Rectal smooth muscle tissue (tissue), 1 donor: ENCODE data around the gene SMOC1.

Experiments used
- H3K27ac ChIP-seq: one replicate; pipeline ENCODE4 v1.7.0; 2013; ENCODE audit warnings: low read depth, low read length, inconsistent platforms
- H3K27me3 ChIP-seq: one replicate; pipeline ENCODE4 v1.7.0; 2013; ENCODE audit warnings: low read length; ENCODE audit not compliant: control insufficient read depth, insufficient read depth
- H3K36me3 ChIP-seq: one replicate; pipeline ENCODE4 v1.7.0; 2013; ENCODE audit warnings: low read length; ENCODE audit not compliant: control insufficient read depth, insufficient read depth
- H3K4me1 ChIP-seq: one replicate; pipeline ENCODE4 v1.7.0; 2013; ENCODE audit warnings: low read length; ENCODE audit not compliant: control insufficient read depth, insufficient read depth
- H3K4me3 ChIP-seq: one replicate; pipeline ENCODE4 v1.7.0; 2013; ENCODE audit warnings: low read length
- H3K9ac ChIP-seq: one replicate; pipeline ENCODE4 v1.7.0; 2013; ENCODE audit warnings: low read length

SMOC1 gene

DNA sequence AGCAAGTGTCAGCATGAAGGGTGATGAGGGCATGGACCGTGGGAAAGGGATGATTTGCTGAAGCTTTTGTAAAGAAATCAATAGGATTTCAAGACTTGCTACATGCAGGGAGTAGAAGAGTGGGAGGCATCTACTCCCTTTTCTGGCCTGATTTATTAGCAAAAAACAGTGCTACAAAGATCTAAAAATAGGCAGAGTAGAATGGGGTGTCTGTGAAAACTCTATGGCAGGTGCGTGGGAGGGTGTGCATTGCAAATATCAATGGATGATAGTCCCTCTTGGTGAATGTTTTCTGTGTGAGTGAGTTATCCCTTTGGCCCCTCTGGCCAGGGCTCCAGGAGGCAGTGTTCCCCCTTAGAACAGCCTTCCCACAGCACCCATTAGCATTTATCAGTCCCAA is 139.0 kb downstream of the SMOC1 start:
- Histone ChIP-seq H3K27me3 (no peaks in the 10 kb centered on the region), H3K4me1 (no peaks in the 10 kb centered on the region), H3K9ac (no peak overlapping the region), H3K36me3 (no peaks in the 10 kb centered on the region), H3K4me3 (no peak overlapping the region), H3K27ac (no peak overlapping the region)

GRCh38 chr14:70018713-70019211 is 139.5 kb downstream of the SMOC1 start:
- no peak overlapping the region for H3K9ac ChIP-seq
- H3K4me3 ChIP-seq, result peak overlapping the region; percentile 10
- no peaks in the 10 kb centered on the region for H3K36me3 ChIP-seq
- no peak overlapping the region for H3K27ac ChIP-seq
- H3K27me3 ChIP-seq, result no peaks in the 10 kb centered on the region
- H3K4me1 ChIP-seq, result no peaks in the 10 kb centered on the region

- H3K27me3 ChIP-seq, result no peaks in the 10 kb centered on the region
- H3K36me3 ChIP-seq, result no peaks in the 10 kb centered on the region
- H3K4me3 ChIP-seq, result no peak overlapping the region
- H3K27ac ChIP-seq, result no peak overlapping the region
- no peak overlapping the region for H3K9ac ChIP-seq
- no peaks in the 10 kb centered on the region for H3K4me1 ChIP-seq
These were observed 140.5 kb downstream of the SMOC1 start for GRCh38 chr14:70019695-70020094.

DNA sequence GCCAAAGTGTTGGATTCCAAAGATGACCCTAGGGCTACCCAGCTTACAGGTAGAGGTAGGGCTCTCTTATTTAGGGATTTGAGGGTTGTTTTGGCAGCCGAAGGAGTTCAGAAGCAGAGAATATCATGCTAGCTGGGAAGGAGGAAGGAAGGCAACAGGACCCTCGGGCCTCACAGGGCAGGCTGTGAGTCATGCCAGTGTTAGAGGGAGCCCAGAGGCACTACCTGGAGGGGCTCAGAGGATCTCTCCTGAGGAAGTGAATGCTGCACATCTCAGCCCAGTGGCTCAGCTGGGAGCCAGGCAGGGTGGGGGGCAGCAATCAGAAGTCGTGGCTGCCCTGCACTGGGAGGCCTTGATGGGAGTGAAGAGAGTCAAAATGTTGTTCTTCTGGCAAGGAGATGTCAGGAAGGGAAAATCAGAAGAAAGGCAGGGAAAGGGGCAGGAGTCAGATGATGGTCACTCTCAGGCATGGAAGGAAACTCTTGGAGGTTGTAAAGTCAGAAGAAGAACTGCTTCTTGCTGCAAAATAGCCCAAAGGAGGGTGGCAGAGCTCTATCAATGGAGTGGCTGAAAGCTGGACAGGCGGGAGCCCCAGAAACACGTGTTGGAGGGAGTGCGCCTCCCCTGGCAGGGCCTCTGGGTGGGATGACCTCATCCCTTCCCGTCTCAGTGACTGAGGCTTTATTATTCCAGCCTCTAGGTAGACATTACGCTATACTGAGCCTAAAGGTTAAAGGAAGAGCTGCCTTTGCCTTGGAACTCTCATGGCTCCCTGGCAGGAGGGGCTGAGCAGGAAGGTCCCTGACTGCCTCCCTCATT is 141.3 kb downstream of the SMOC1 start:
- no peak overlapping the region for H3K4me3 ChIP-seq
- no peak overlapping the region for H3K9ac ChIP-seq
- H3K4me1 ChIP-seq, result no peaks in the 10 kb centered on the region
- no peaks in the 10 kb centered on the region for H3K27me3 ChIP-seq
- H3K27ac ChIP-seq, result no peak overlapping the region
- no peaks in the 10 kb centered on the region for H3K36me3 ChIP-seq

GRCh38 chr14:70021548-70022220 is 142.5 kb downstream of the SMOC1 start:
- Histone ChIP-seq H3K27me3 (no peaks in the 10 kb centered on the region), H3K27ac (no peak overlapping the region), H3K36me3 (no peaks in the 10 kb centered on the region), H3K4me1 (no peaks in the 10 kb centered on the region), H3K4me3 (no peak overlapping the region), H3K9ac (no peak overlapping the region)

GRCh38 chr14:70022771-70023445 is 143.7 kb downstream of the SMOC1 start:
- Histone ChIP-seq H3K27ac (no peak overlapping the region), H3K4me1 (no peaks in the 10 kb centered on the region), H3K4me3 (no peak overlapping the region), H3K27me3 (no peaks in the 10 kb centered on the region), H3K9ac (no peak overlapping the region), H3K36me3 (no peaks in the 10 kb centered on the region)

GRCh38 chr14:70023871-70024270 is 144.7 kb downstream of the SMOC1 start:
- Histone ChIP-seq H3K9ac (no peak overlapping the region), H3K4me1 (no peaks in the 10 kb centered on the region), H3K27ac (no peak overlapping the region), H3K27me3 (no peaks in the 10 kb centered on the region), H3K4me3 (no peak overlapping the region), H3K36me3 (no peaks in the 10 kb centered on the region)

GRCh38 chr14:70027785-70028428 is 148.7 kb downstream of the SMOC1 start:
- H3K27me3 ChIP-seq, result no peaks in the 10 kb centered on the region
- no peak overlapping the region for H3K9ac ChIP-seq
- H3K27ac ChIP-seq, result no peak overlapping the region
- no peaks in the 10 kb centered on the region for H3K4me1 ChIP-seq
- H3K4me3 ChIP-seq, result no peak overlapping the region
- no peaks in the 10 kb centered on the region for H3K36me3 ChIP-seq

GRCh38 chr14:70029296-70030132 is 150.3 kb downstream of the SMOC1 start:
- Histone ChIP-seq H3K36me3 (no peaks in the 10 kb centered on the region), H3K27me3 (no peaks in the 10 kb centered on the region), H3K9ac (no peak overlapping the region), H3K4me3 (no peak overlapping the region), H3K4me1 (no peaks in the 10 kb centered on the region), H3K27ac (no peak overlapping the region)

DNA sequence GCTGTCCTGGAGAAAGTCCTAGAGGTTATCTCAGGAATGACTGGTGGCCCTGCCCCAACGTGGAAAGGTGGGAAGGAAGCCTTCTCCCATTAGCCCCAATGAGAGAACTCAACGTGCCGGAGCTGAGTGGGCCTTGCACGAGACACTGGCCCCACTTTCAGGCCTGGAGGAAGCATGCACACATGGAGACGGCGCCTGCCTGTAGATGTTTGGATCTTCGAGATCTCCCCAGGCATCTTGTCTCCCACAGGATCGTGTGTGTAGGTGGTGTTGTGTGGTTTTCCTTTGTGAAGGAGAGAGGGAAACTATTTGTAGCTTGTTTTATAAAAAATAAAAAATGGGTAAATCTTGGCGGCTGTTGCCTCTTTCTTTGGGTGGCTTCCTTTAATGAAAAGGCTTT is 152.8 kb downstream of the SMOC1 start:
- H3K36me3 ChIP-seq, result no peaks in the 10 kb centered on the region
- no peak overlapping the region for H3K4me3 ChIP-seq
- no peaks in the 10 kb centered on the region for H3K27me3 ChIP-seq

GRCh38 chr14:70032447-70032846 is 153.2 kb downstream of the SMOC1 start:
- Histone ChIP-seq H3K36me3 (no peaks in the 10 kb centered on the region), H3K4me3 (no peak overlapping the region), H3K4me1 (no peaks in the 10 kb centered on the region), H3K9ac (no peak overlapping the region), H3K27ac (no peak overlapping the region), H3K27me3 (no peaks in the 10 kb centered on the region)

More for the DNA sequence above, 152.8 kb downstream of the SMOC1 start:
- Histone ChIP-seq H3K27ac (no peak overlapping the region), H3K4me1 (no peaks in the 10 kb centered on the region), H3K9ac (no peak overlapping the region)
